GM19452 (cell line): ENCODE measurements around the gene ZNF662.

Experiments used
- ATAC-seq: cut with Tn5 transposase; IDR thresholded peaks from one replicate; pipeline ENCODE4 v1.9.1; 2021; ENCODE audit not compliant: unreplicated experiment

The ZNF662 gene

DNA sequence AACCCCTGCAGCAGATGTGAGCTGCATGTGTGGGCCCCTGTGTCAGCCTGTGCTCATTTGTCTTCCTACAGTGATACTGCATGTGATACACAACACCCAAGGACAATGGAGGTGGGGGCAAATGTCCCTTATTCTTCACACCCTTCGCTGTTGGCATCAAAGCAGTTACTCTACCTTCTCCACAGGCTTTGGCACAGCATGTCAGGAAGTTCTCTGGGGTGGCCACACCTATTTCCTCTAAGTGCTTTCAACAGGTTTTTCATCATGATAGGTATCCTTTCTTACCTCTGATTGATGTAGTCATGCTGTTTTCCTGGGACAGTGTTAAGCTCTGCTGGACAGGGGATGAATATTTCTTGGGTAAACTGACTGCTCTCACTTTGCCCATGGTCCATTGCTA lies 29.5 kb downstream of the ZNF662 start:
- ATAC-seq: no peak

DNA sequence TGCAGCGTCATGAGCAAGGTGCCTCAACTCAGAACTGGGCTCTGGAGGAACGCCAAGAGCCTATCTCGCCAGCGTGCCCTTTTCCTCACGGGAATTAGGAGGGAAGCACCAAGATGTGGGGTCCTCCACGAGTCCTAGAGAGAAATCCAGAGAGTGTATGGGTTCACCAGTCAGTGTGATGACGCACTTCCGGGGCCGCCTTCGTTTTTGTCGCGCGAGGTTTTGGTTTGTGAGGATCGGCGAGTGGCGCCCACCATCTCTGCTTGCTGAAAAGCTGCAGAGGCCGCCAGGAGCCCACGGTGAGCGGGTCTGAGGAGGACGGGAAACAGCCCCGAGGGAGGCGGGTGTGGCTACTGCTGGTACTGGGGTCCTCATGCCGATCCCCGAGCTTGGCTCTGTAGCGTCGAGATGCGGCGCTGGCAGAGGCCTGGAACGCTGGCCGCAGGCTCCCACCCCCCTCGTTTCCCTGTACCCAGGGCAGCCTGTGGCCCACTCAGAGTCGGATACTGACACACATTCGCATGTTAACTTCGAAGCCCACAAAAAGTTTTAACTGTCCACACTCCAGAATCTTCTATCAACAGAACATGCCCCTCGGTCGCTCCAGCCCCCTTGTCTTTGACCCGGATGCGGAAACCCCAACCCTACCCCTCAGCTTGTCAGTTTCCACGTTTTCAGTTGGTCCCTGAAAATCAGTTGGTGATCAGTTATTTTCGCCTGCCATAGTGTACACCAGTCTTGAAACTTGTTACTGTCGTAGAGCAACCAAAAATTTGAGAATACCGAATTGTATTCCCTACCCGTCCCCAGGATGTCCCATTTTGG lies 30.4 kb downstream of the ZNF662 start:
- ATAC-seq: no peak

DNA sequence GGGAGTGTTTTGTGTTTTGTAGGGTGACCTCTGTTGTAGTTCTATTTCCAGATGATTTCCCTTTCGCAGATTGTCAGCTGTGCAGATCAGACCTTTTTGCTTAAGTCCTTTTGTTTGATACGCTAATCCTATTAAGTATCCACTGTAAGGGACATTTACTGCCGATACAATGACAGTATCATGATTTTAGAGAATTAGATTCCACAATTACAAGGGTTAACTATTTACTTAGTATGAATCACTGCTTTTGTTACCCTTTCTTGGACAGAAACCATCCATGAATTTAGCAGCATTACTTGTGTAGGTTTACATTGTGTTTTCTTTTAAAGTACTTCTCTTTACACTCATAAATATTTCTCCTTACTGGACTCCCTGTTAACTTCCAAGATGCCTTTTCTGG lies 31.4 kb downstream of the ZNF662 start:
- ATAC-seq: no peak

DNA sequence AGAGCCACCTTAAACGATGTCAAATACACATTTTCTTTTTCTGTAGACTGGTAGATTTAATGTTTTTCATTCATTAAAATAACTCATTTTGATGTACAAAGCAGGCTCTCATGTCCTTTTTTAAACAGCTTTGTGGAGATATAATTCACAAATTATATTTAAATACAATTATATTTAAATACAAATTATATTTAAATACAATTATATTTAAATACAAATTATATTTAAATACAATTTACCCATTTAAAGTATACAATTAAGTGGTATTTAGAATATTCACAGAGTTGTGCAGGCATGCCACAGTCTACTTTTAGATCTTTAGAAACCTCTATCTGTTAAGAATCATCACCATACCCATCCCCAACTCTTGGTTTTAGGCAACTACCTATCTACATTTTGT lies 36.8 kb downstream of the ZNF662 start:
- no peak for ATAC-seq

DNA sequence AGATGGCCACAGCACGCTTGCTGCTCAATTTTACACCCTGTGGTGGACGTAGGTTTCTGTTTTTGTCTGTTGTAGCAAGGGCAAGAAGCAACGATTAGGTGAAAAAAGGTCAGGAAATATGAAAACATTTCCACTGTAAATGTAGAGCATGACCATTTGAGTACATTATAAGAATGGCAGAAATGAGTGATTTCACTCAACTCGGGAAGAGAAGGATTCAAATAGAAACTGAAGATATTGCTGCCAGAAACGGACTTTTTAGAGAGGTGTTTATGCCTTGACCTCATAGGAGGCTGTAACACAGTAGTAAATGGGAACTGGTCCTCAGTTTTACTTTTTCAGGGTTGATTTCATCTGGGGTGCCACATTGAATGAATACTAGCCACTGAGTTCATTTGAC lies 40.1 kb downstream of the ZNF662 start:
- ATAC-seq: no peak

DNA sequence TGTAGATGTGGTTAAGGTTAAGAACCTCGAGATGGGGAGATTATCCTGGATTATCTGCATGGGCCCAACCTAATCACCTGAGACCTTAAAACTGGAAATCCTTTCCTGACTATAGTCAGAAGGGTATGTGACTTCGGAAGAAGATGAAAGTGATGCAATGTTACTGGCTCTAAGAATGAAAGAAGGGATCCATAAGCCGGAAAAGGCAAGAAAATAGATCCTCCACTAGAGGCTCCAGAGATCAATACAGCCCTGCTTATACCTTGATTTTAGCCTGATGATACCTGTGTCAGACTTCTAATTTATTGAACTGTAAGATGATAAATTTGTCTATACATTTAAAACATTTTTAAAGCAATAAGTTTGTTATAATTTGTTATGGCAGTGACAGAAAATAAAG lies 51.6 kb downstream of the ZNF662 start:
- ATAC-seq: no peak

DNA sequence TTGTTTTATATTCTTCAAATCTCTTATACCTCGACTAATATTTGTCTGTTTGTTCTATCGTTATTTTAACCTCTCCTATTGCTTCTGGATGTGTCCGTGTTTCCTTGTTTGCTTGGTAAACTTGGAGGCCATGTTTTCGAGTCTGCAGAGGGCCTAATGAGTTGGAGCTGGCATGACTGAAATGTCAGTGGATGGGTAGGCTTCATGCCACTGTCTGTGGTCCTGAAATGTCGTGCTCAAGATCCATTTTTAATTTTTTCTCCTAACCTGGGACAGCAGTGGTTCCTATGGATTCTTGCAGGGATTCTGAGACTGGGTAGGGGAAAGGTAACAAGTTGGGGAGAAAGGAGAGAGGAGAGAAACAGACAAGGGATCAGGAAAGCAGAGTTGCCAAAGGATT lies 54.3 kb downstream of the ZNF662 start:
- ATAC-seq: no peak

DNA sequence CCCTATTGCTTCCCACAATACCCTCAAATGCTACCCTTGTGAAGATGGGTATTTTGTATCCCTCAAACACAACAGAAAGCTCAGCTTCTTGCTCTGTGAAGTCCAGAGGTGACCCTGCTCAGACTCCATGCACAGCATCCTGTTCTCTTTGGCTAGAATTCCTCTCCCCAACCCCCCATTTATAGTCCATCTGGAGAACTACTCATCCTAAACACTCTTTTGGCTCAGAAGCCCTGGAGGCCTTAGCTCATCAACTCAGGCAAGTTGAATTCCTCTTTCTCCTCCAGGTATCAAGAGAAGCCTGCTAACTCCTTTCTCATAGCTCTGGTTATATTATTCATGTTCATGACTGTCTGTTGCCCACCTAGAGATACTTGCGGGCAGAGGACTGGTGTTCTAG lies 54.8 kb downstream of the ZNF662 start:
- no peak for ATAC-seq

DNA sequence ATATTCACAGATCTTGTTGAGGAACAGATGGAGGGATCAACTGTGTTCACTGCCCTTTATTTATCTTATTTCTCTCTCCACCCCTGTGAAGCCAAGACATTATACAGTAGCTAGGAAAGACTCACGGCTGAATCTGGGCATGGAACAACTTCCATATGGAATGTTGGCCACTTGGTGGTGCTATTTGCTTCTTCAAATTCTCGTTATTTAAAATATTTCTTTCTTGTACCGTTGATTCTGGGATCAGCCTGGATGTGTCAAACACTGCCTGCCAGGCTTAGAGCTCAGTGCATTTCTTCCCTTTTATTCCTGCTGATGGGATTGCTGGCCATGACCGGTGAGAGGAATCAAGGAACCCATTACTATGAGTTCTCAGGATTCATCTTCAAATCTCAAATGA lies 55.7 kb downstream of the ZNF662 start:
- no peak for ATAC-seq

DNA sequence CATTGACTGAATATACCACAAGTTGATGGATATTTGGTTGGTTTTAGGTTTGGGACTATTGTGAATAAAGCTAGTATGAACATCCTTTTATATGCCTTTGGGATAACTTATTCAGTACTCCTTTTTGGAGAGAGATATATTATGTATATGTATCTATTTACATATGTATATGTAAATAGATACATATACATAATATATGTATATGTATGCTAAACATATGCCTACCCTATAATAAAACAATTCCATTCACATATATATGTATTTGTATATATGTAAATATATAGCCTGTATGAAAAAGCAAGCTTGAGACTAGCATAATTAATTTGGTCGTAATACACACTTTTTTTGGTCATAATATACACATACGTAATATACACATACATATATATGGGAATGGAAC lies 57.3 kb downstream of the ZNF662 start:
- no peak for ATAC-seq

DNA sequence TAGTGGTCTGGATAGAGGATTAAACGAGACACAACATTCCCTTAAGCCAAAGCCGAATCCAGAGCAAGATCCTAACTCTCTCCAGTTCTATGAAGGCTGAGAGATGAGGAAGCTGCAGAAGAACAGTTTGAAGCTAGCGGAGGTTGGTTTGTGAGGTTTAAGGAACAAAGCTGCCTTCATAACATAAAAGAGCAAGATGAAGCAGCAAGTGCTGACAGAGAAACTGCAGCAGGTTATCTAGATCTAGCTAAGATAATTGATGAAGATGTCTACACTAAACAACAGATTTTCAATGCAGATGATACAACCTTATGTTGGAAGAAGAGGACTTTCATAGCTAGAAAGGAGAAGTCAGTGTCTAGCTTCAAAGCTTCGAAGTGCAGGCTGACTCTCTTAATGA lies 58.3 kb downstream of the ZNF662 start:
- ATAC-seq: no peak
